ENCODE data around the gene C10orf143. TPM values are rescaled to one million over a fixed set of nuclear protein-coding genes. Genes with fewer than 3 reads are reported as not detected.
"Not testable (repeated sequence)": the region's sequence is repeated elsewhere in the genome, so short reads cannot be mapped to it uniquely, and the experiment has no call there.

Gene C10orf143
- total and polyA plus RNA-seq, 2 experiments from 2014 or later, result 0.21 to 3.7 TPM

DNA sequence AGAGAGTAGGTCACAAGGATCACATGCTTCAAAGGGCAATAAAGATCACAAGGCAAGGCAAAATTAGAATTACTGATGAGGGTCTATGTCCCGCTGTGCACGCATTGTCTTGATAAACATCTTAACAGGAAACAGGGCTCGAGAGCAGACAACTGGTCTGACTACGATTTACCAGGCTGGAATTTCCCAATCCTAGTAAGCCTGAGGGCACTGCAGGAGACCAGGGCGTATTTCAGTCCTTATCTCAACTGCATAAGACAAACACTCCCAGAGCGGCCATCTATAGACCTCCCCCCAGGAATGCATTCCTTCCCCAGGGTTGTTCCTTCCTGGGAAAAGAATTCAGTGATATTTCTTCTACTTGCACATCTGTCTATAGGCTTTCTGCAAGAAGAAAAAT is 6.9 kb upstream of the C10orf143 start:
- not testable (repeated sequence) for H3K27me3 ChIP-seq (ENCODE audit: insufficient read depth); H2AFZ ChIP-seq; H3K9me2 ChIP-seq (ENCODE audit: insufficient read depth); H3K27me3 Mint-ChIP-seq (ENCODE audit: insufficient read depth, low read depth, poor library complexity); H3K4me2 ChIP-seq; H3K27ac ChIP-seq (ENCODE audit: low read depth); DNase-seq (ENCODE audit: low spot score); H4K20me1 ChIP-seq (replicated peaks; ENCODE audit: insufficient read depth); H3K4me3 ChIP-seq; ATAC-seq; H3K36me3 ChIP-seq (ENCODE audit: insufficient read depth); H3K4me1 Mint-ChIP-seq; H3F3A ChIP-seq (replicated peaks; ENCODE audit: low read depth); H3K4me1 ChIP-seq (ENCODE audit: insufficient read depth); H3K4me3 Mint-ChIP-seq; H3K79me2 ChIP-seq (replicated peaks; ENCODE audit: insufficient read depth); H3K27ac Mint-ChIP-seq
- Mint-ChIP-seq H3K9me3 (peaks cover 44% of the 10 kb centered on the region), H3K36me3 (ENCODE audit: low read depth) (peaks cover 28% of the 10 kb centered on the region; the same call in 2 of the 3 replicates)

DNA sequence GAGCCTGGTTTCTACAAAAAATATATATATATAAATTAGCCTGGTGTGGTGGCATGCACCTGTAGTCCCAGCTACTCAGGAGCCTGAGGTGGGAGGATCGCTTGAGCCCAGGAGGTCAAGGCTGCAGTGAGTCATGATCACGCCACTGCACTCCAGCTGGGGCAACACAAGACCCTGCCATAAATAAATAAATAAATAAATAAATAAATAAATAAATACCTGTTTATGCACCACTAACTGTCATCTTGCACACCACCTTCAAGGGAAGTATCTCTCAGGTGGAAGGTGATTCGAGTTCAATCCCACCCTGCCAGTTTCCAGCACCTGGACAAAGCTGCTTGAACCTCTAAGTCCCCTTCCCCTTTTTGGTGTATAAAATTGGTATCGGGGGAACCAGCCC is 6.3 kb upstream of the C10orf143 start:
- not testable (repeated sequence) for H3K27me3 Mint-ChIP-seq (ENCODE audit: insufficient read depth, low read depth, poor library complexity); H3K4me1 ChIP-seq (ENCODE audit: insufficient read depth); H3K36me3 ChIP-seq (ENCODE audit: insufficient read depth); H3K4me3 ChIP-seq; H4K20me1 ChIP-seq (replicated peaks; ENCODE audit: insufficient read depth); ATAC-seq; H3K4me1 Mint-ChIP-seq; H3K27ac Mint-ChIP-seq; H3K4me3 Mint-ChIP-seq; H3K9me2 ChIP-seq (ENCODE audit: insufficient read depth); H3K27me3 ChIP-seq (ENCODE audit: insufficient read depth); H3F3A ChIP-seq (replicated peaks; ENCODE audit: low read depth); H3K4me2 ChIP-seq; DNase-seq (ENCODE audit: low spot score); H2AFZ ChIP-seq; H3K79me2 ChIP-seq (replicated peaks; ENCODE audit: insufficient read depth); H3K27ac ChIP-seq (ENCODE audit: low read depth)
- peaks cover 44% of the 10 kb centered on the region for H3K9me3 Mint-ChIP-seq
- peaks cover 32% of the 10 kb centered on the region; the same call in 2 of the 3 replicates for H3K36me3 Mint-ChIP-seq (ENCODE audit: low read depth)

DNA sequence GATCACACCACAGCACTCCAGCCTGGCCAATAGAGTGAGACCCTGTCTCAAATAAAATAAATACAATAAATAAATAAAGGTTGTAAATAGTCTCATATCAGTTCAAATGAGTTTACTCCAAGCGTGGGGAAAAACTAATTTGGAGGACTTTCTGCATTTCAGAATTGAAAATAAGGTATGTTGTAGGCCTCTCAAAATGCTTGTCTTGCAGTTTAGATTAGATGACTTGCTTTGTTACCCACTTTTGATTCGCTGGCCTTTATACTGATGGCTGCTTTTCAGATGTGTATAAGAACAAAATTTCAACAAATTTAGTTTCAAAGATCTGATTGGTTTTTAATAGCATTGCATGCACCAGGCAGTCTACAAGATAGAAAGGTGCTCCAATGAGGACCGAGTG is 2.2 kb upstream of the C10orf143 start:
- no peak overlapping the region for H3K4me3 ChIP-seq
- no peaks in the 10 kb centered on the region for H3K27me3 ChIP-seq (ENCODE audit: insufficient read depth)
- H3F3A ChIP-seq (replicated peaks; ENCODE audit: low read depth), result peaks cover 4% of the 10 kb centered on the region
- H3K27ac ChIP-seq (ENCODE audit: low read depth), result no peak overlapping the region
- H3K27ac Mint-ChIP-seq, result no peak overlapping the region
- no peak overlapping the region for H3K4me3 Mint-ChIP-seq
- H4K20me1 ChIP-seq (replicated peaks; ENCODE audit: insufficient read depth), result no peaks in the 10 kb centered on the region
- no peak for DNase-seq (ENCODE audit: low spot score)
- peaks cover 37% of the 10 kb centered on the region for H3K36me3 Mint-ChIP-seq (ENCODE audit: low read depth)
- ATAC-seq, result no peak
- H3K9me3 Mint-ChIP-seq, result peaks cover 28% of the 10 kb centered on the region
- H3K79me2 ChIP-seq (replicated peaks; ENCODE audit: insufficient read depth), result peaks cover 10% of the 10 kb centered on the region
- H2AFZ ChIP-seq, result no peak overlapping the region
- H3K9me2 ChIP-seq (ENCODE audit: insufficient read depth), result peaks cover 4% of the 10 kb centered on the region; the same call in 1 of the 2 replicates
- peaks cover 13% of the 10 kb centered on the region for H3K27me3 Mint-ChIP-seq (ENCODE audit: insufficient read depth, low read depth, poor library complexity)
- 0 out of 2 replicates have a peak, but pooled peaks cover 1% of the 10 kb centered on the region for H3K36me3 ChIP-seq (ENCODE audit: insufficient read depth)
- no peak overlapping the region for H3K4me2 ChIP-seq
- TF ChIP-seq ZNF114 (CRISPR knock-in tag; IDR thresholded peaks at IDR 0.05), result no peak
- TF ChIP-seq, protein P1, sequence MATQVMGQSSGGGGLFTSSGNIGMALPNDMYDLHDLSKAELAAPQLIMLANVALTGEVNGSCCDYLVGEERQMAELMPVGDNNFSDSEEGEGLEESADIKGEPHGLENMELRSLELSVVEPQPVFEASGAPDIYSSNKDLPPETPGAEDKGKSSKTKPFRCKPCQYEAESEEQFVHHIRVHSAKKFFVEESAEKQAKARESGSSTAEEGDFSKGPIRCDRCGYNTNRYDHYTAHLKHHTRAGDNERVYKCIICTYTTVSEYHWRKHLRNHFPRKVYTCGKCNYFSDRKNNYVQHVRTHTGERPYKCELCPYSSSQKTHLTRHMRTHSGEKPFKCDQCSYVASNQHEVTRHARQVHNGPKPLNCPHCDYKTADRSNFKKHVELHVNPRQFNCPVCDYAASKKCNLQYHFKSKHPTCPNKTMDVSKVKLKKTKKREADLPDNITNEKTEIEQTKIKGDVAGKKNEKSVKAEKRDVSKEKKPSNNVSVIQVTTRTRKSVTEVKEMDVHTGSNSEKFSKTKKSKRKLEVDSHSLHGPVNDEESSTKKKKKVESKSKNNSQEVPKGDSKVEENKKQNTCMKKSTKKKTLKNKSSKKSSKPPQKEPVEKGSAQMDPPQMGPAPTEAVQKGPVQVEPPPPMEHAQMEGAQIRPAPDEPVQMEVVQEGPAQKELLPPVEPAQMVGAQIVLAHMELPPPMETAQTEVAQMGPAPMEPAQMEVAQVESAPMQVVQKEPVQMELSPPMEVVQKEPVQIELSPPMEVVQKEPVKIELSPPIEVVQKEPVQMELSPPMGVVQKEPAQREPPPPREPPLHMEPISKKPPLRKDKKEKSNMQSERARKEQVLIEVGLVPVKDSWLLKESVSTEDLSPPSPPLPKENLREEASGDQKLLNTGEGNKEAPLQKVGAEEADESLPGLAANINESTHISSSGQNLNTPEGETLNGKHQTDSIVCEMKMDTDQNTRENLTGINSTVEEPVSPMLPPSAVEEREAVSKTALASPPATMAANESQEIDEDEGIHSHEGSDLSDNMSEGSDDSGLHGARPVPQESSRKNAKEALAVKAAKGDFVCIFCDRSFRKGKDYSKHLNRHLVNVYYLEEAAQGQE (IDR thresholded peaks at IDR 0.05; ENCODE audit: unreplicated experiment), result no peak
- TF ChIP-seq, protein P2, sequence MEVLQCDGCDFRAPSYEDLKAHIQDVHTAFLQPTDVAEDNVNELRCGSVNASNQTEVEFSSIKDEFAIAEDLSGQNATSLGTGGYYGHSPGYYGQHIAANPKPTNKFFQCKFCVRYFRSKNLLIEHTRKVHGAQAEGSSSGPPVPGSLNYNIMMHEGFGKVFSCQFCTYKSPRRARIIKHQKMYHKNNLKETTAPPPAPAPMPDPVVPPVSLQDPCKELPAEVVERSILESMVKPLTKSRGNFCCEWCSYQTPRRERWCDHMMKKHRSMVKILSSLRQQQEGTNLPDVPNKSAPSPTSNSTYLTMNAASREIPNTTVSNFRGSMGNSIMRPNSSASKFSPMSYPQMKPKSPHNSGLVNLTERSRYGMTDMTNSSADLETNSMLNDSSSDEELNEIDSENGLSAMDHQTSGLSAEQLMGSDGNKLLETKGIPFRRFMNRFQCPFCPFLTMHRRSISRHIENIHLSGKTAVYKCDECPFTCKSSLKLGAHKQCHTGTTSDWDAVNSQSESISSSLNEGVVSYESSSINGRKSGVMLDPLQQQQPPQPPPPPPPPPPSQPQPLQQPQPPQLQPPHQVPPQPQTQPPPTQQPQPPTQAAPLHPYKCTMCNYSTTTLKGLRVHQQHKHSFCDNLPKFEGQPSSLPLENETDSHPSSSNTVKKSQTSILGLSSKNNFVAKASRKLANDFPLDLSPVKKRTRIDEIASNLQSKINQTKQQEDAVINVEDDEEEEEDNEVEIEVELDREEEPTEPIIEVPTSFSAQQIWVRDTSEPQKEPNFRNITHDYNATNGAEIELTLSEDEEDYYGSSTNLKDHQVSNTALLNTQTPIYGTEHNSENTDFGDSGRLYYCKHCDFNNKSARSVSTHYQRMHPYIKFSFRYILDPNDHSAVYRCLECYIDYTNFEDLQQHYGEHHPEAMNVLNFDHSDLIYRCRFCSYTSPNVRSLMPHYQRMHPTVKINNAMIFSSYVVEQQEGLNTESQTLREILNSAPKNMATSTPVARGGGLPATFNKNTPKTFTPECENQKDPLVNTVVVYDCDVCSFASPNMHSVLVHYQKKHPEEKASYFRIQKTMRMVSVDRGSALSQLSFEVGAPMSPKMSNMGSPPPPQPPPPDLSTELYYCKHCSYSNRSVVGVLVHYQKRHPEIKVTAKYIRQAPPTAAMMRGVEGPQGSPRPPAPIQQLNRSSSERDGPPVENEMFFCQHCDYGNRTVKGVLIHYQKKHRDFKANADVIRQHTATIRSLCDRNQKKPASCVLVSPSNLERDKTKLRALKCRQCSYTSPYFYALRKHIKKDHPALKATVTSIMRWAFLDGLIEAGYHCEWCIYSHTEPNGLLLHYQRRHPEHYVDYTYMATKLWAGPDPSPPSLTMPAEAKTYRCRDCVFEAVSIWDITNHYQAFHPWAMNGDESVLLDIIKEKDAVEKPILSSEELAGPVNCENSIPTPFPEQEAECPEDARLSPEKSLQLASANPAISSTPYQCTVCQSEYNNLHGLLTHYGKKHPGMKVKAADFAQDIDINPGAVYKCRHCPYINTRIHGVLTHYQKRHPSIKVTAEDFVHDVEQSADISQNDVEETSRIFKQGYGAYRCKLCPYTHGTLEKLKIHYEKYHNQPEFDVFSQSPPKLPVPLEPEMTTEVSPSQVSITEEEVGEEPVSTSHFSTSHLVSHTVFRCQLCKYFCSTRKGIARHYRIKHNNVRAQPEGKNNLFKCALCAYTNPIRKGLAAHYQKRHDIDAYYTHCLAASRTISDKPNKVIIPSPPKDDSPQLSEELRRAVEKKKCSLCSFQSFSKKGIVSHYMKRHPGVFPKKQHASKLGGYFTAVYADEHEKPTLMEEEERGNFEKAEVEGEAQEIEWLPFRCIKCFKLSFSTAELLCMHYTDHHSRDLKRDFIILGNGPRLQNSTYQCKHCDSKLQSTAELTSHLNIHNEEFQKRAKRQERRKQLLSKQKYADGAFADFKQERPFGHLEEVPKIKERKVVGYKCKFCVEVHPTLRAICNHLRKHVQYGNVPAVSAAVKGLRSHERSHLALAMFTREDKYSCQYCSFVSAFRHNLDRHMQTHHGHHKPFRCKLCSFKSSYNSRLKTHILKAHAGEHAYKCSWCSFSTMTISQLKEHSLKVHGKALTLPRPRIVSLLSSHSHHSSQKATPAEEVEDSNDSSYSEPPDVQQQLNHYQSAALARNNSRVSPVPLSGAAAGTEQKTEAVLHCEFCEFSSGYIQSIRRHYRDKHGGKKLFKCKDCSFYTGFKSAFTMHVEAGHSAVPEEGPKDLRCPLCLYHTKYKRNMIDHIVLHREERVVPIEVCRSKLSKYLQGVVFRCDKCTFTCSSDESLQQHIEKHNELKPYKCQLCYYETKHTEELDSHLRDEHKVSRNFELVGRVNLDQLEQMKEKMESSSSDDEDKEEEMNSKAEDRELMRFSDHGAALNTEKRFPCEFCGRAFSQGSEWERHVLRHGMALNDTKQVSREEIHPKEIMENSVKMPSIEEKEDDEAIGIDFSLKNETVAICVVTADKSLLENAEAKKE (CRISPR knock-in tag; IDR thresholded peaks at IDR 0.05), result no peak
- TF ChIP-seq, protein P3, sequence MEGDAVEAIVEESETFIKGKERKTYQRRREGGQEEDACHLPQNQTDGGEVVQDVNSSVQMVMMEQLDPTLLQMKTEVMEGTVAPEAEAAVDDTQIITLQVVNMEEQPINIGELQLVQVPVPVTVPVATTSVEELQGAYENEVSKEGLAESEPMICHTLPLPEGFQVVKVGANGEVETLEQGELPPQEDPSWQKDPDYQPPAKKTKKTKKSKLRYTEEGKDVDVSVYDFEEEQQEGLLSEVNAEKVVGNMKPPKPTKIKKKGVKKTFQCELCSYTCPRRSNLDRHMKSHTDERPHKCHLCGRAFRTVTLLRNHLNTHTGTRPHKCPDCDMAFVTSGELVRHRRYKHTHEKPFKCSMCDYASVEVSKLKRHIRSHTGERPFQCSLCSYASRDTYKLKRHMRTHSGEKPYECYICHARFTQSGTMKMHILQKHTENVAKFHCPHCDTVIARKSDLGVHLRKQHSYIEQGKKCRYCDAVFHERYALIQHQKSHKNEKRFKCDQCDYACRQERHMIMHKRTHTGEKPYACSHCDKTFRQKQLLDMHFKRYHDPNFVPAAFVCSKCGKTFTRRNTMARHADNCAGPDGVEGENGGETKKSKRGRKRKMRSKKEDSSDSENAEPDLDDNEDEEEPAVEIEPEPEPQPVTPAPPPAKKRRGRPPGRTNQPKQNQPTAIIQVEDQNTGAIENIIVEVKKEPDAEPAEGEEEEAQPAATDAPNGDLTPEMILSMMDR (conservative IDR thresholded peaks at IDR 0.05; ENCODE audit: low read depth in 2 of 2), result no peak
- peaks cover 21% of the 10 kb centered on the region for H3K4me1 Mint-ChIP-seq
- peaks cover 10% of the 10 kb centered on the region for H3K4me1 ChIP-seq (ENCODE audit: insufficient read depth)

Measured in GM23338 (cell line).